Measurements from ENCODE around the gene ZNF487. TPM values are rescaled to one million over a fixed set of nuclear protein-coding genes. Genes with fewer than 3 reads are reported as not detected.

ZNF487 gene
- total and polyA plus RNA-seq, 2 of the 13 experiments (the other 11 are each of a cell fraction or from before 2014, with no cell fraction given): 7.4 to 8.8 TPM

DNA sequence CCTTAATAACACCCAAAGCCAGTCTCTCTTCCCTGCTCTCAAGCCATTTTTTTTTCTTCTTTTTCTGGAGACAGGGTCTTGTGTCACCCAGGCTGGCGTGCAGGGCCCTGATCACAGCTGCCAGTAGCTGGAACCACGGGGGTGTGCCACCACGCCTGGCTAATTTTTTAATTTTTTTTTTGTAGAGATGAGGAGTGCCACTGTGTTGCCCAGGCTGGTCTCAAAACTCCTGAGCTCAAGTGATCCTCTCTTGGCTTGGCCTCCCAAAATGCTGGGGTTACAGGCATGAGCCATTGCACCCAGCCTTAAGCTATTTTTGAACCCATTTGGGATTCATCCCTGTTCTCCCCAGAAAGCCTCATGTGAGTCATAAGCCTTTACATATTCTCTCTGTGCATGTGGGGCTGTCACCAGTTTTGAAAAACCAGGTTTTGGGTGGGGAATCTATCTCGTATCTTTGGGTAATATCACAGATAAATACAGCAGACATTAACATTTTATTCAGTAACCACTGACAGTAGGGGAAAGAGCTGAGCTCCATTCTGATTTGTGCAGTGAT lies 15.5 kb downstream of the ZNF487 start:
- intact Hi-C loops (cut with micrococcal nuclease; ENCODE audit: unreplicated experiment): no loop called here
- ATAC-seq: no peak
- Histone ChIP-seq H3K9ac (ENCODE audit: insufficient read depth, low read depth, low read length) (no peak overlapping the region), H3K36me3 (replicated peaks in 1 of 2; ENCODE audit: control insufficient read depth in 1 of 2, insufficient read depth in 2 of 2, low read length in 2 of 2) (no peaks in the 10 kb centered on the region), H3K4me3 (replicated peaks in 1 of 3; ENCODE audit: insufficient read depth in 1 of 3, low read depth in 2 of 3, low read length in 3 of 3) (no peak overlapping the region), H3K27me3 (ENCODE audit: control insufficient read depth in 1 of 2, insufficient read depth in 2 of 2, low read length in 2 of 2) (no peaks in the 10 kb centered on the region), H4K20me1 (ENCODE audit: insufficient read depth, low read length) (no peaks in the 10 kb centered on the region), H3K79me2 (ENCODE audit: insufficient read depth, low read length) (peaks cover 8% of the 10 kb centered on the region), H3K4me2 (ENCODE audit: low read depth, low read length) (no peak overlapping the region), H3K27ac (ENCODE audit: extremely low read length, insufficient read depth, low read length) (no peak overlapping the region), H3K4me1 (ENCODE audit: insufficient read depth, low read length) (peaks cover 22% of the 10 kb centered on the region), H3K9me3 (ENCODE audit: low read length) (no peaks in the 10 kb centered on the region), H2AFZ (ENCODE audit: low read length) (no peak overlapping the region)
- in situ Hi-C loops (cut with HindIII; ENCODE audit: extremely low pct_ligation_motif_present, low pct_unique_long_range_greater_than_20kb): no loop called here
- TF ChIP-seq ZNF343 (CRISPR knock-in tag; IDR thresholded peaks at IDR 0.05) (no peak), ATRX (CRISPR knock-in tag; IDR thresholded peaks at IDR 0.05; ENCODE audit: borderline replicate concordance) (no peak)
- TF ChIP-seq, protein P1, sequence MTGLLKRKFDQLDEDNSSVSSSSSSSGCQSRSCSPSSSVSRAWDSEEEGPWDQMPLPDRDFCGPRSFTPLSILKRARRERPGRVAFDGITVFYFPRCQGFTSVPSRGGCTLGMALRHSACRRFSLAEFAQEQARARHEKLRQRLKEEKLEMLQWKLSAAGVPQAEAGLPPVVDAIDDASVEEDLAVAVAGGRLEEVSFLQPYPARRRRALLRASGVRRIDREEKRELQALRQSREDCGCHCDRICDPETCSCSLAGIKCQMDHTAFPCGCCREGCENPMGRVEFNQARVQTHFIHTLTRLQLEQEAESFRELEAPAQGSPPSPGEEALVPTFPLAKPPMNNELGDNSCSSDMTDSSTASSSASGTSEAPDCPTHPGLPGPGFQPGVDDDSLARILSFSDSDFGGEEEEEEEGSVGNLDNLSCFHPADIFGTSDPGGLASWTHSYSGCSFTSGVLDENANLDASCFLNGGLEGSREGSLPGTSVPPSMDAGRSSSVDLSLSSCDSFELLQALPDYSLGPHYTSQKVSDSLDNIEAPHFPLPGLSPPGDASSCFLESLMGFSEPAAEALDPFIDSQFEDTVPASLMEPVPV (CRISPR knock-in tag; IDR thresholded peaks at IDR 0.05): no peak
- POLR2A ChIA-PET: interaction anchor here (1.2 kb wide), 1 partner anchor 16 kb away, joined by 3 read pairs; no protein-coding TSS in a partner anchor
- FAIRE-seq: no peak
- BruUV-seq (replicated peaks): no TSS peak
- DNase-seq (ENCODE audit: low spot score): no peak
- 95% methylated on average over 4 of the region's 4 CpGs for WGBS (ENCODE audit: low lambda C conversion rate)
- CTCF ChIA-PET (ENCODE audit: low intra/inter-chr PET ratio, low total read pairs): no interaction called here

DNA sequence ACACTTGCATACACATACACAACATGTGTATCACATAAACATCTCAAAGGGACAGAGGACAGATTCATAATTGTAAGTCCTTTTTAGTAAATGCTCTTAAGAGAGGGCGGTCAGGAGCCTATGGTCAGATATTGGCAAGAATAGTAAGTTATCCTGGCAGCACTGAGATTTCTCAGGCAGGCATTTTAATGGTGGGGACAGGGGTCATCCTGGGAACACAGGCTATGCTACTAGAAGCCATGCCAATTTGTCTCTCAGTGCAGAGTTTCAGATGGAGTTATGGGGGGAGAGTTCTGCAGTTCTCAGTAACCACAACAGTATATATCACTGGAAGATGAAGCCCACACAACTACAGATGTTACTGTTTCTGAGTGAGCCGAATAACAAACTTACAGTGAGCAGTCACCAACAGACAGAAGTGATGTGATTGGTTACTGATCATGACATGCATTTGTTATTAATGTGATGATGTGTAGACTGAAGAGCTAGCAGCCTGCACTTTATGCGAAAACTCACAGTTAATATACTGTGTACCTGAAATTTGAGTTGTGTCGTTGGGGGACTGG lies 16.4 kb downstream of the ZNF487 start:
- Histone ChIP-seq H3K27ac (ENCODE audit: extremely low read length, insufficient read depth, low read length) (no peak overlapping the region), H3K4me3 (replicated peaks in 1 of 3; ENCODE audit: insufficient read depth in 1 of 3, low read depth in 2 of 3, low read length in 3 of 3) (no peak overlapping the region), H3K27me3 (ENCODE audit: control insufficient read depth in 1 of 2, insufficient read depth in 2 of 2, low read length in 2 of 2) (no peaks in the 10 kb centered on the region), H4K20me1 (ENCODE audit: insufficient read depth, low read length) (no peaks in the 10 kb centered on the region), H3K79me2 (ENCODE audit: insufficient read depth, low read length) (peaks cover 8% of the 10 kb centered on the region), H2AFZ (ENCODE audit: low read length) (no peak overlapping the region), H3K4me1 (ENCODE audit: insufficient read depth, low read length) (peaks cover 22% of the 10 kb centered on the region), H3K9ac (ENCODE audit: insufficient read depth, low read depth, low read length) (no peak overlapping the region), H3K36me3 (replicated peaks in 1 of 2; ENCODE audit: control insufficient read depth in 1 of 2, insufficient read depth in 2 of 2, low read length in 2 of 2) (no peaks in the 10 kb centered on the region), H3K9me3 (ENCODE audit: low read length) (no peaks in the 10 kb centered on the region), H3K4me2 (ENCODE audit: low read depth, low read length) (no peak overlapping the region)
- CTCF ChIA-PET (ENCODE audit: low intra/inter-chr PET ratio, low total read pairs): no interaction called here
- TF ChIP-seq ESRRA (CRISPR knock-in tag; IDR thresholded peaks at IDR 0.05; ENCODE audit: low read depth): no peak
- TF ChIP-seq DMAP1 (CRISPR knock-in tag; IDR thresholded peaks at IDR 0.05): no peak
- in situ Hi-C loops (cut with HindIII; ENCODE audit: extremely low pct_ligation_motif_present, low pct_unique_long_range_greater_than_20kb) (no loop called here), intact Hi-C loops (cut with micrococcal nuclease; ENCODE audit: unreplicated experiment) (no loop called here)
- FAIRE-seq: no peak
- WGBS (ENCODE audit: low lambda C conversion rate): 96% methylated on average over 4 of the region's 4 CpGs
- BruUV-seq (replicated peaks): no TSS peak
- no peak for DNase-seq (ENCODE audit: low spot score)
- POLR2A ChIA-PET: interaction anchor here (1.2 kb wide), 1 partner anchor 33 kb away, joined by 4 read pairs; no protein-coding TSS in a partner anchor
- no peak for ATAC-seq

Data from HepG2 (cell line).